ENCODE data around the gene STX2. TPM values are rescaled to one million over a fixed set of nuclear protein-coding genes. Genes with fewer than 3 reads are reported as not detected.

STX2 gene
- total and polyA plus RNA-seq, 2 experiments from 2014 or later, result 16.4 to 35.4 TPM

DNA sequence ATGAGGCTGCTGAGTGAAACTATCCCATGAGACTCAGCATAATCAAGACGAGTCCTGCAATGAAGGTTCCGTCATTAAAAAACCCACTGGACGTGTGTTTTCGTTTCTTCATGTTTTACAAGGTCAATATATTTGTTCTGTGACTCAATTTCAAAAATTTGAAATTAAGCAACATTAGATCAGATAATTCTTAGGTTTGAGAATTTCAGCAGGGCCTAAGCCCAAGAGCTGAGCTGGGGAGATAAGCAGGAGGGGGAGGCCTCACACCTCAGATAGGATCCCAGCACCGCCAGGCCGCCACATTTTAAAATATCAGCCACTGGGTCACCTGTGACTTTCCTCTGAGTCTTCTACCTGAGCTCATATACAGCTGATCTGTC is 13.3 kb downstream of the STX2 start:
- Histone ChIP-seq H3K27me3 (ENCODE audit: insufficient read depth) (no peaks in the 10 kb centered on the region), H2AFZ (no peak overlapping the region), H3K4me3 (no peak overlapping the region), H3K27ac (ENCODE audit: low read depth) (peak overlapping the region; percentile 71), H3K79me2 (replicated peaks; ENCODE audit: insufficient read depth) (peaks cover 6% of the 10 kb centered on the region), H3K4me1 (ENCODE audit: insufficient read depth) (peaks cover 20% of the 10 kb centered on the region), H3K9me2 (ENCODE audit: insufficient read depth) (no peaks in the 10 kb centered on the region), H3K4me2 (no peak overlapping the region), H3K36me3 (ENCODE audit: insufficient read depth) (peaks cover 9% of the 10 kb centered on the region), H3F3A (replicated peaks; ENCODE audit: low read depth) (0 out of 2 replicates have a peak, but pooled peaks cover 11% of the 10 kb centered on the region), H4K20me1 (replicated peaks; ENCODE audit: insufficient read depth) (no peaks in the 10 kb centered on the region)
- Mint-ChIP-seq H3K4me3 (no peak overlapping the region), H3K27me3 (ENCODE audit: insufficient read depth, low read depth, poor library complexity) (peaks cover 9% of the 10 kb centered on the region), H3K9me3 (peaks cover 4% of the 10 kb centered on the region; the same call in 2 of the 3 replicates), H3K4me1 (peaks cover 32% of the 10 kb centered on the region), H3K27ac (peak overlapping the region; percentile 89), H3K36me3 (ENCODE audit: low read depth) (peaks cover 17% of the 10 kb centered on the region)
- no peak for TF ChIP-seq ZNF114 (CRISPR knock-in tag; IDR thresholded peaks at IDR 0.05)
- TF ChIP-seq EZH2 (IDR thresholded peaks at IDR 0.05; ENCODE audit: low read depth, unreplicated experiment), result no peak
- TF ChIP-seq, protein P1, sequence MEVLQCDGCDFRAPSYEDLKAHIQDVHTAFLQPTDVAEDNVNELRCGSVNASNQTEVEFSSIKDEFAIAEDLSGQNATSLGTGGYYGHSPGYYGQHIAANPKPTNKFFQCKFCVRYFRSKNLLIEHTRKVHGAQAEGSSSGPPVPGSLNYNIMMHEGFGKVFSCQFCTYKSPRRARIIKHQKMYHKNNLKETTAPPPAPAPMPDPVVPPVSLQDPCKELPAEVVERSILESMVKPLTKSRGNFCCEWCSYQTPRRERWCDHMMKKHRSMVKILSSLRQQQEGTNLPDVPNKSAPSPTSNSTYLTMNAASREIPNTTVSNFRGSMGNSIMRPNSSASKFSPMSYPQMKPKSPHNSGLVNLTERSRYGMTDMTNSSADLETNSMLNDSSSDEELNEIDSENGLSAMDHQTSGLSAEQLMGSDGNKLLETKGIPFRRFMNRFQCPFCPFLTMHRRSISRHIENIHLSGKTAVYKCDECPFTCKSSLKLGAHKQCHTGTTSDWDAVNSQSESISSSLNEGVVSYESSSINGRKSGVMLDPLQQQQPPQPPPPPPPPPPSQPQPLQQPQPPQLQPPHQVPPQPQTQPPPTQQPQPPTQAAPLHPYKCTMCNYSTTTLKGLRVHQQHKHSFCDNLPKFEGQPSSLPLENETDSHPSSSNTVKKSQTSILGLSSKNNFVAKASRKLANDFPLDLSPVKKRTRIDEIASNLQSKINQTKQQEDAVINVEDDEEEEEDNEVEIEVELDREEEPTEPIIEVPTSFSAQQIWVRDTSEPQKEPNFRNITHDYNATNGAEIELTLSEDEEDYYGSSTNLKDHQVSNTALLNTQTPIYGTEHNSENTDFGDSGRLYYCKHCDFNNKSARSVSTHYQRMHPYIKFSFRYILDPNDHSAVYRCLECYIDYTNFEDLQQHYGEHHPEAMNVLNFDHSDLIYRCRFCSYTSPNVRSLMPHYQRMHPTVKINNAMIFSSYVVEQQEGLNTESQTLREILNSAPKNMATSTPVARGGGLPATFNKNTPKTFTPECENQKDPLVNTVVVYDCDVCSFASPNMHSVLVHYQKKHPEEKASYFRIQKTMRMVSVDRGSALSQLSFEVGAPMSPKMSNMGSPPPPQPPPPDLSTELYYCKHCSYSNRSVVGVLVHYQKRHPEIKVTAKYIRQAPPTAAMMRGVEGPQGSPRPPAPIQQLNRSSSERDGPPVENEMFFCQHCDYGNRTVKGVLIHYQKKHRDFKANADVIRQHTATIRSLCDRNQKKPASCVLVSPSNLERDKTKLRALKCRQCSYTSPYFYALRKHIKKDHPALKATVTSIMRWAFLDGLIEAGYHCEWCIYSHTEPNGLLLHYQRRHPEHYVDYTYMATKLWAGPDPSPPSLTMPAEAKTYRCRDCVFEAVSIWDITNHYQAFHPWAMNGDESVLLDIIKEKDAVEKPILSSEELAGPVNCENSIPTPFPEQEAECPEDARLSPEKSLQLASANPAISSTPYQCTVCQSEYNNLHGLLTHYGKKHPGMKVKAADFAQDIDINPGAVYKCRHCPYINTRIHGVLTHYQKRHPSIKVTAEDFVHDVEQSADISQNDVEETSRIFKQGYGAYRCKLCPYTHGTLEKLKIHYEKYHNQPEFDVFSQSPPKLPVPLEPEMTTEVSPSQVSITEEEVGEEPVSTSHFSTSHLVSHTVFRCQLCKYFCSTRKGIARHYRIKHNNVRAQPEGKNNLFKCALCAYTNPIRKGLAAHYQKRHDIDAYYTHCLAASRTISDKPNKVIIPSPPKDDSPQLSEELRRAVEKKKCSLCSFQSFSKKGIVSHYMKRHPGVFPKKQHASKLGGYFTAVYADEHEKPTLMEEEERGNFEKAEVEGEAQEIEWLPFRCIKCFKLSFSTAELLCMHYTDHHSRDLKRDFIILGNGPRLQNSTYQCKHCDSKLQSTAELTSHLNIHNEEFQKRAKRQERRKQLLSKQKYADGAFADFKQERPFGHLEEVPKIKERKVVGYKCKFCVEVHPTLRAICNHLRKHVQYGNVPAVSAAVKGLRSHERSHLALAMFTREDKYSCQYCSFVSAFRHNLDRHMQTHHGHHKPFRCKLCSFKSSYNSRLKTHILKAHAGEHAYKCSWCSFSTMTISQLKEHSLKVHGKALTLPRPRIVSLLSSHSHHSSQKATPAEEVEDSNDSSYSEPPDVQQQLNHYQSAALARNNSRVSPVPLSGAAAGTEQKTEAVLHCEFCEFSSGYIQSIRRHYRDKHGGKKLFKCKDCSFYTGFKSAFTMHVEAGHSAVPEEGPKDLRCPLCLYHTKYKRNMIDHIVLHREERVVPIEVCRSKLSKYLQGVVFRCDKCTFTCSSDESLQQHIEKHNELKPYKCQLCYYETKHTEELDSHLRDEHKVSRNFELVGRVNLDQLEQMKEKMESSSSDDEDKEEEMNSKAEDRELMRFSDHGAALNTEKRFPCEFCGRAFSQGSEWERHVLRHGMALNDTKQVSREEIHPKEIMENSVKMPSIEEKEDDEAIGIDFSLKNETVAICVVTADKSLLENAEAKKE (CRISPR knock-in tag; IDR thresholded peaks at IDR 0.05), result no peak
- TF ChIP-seq, protein P2, sequence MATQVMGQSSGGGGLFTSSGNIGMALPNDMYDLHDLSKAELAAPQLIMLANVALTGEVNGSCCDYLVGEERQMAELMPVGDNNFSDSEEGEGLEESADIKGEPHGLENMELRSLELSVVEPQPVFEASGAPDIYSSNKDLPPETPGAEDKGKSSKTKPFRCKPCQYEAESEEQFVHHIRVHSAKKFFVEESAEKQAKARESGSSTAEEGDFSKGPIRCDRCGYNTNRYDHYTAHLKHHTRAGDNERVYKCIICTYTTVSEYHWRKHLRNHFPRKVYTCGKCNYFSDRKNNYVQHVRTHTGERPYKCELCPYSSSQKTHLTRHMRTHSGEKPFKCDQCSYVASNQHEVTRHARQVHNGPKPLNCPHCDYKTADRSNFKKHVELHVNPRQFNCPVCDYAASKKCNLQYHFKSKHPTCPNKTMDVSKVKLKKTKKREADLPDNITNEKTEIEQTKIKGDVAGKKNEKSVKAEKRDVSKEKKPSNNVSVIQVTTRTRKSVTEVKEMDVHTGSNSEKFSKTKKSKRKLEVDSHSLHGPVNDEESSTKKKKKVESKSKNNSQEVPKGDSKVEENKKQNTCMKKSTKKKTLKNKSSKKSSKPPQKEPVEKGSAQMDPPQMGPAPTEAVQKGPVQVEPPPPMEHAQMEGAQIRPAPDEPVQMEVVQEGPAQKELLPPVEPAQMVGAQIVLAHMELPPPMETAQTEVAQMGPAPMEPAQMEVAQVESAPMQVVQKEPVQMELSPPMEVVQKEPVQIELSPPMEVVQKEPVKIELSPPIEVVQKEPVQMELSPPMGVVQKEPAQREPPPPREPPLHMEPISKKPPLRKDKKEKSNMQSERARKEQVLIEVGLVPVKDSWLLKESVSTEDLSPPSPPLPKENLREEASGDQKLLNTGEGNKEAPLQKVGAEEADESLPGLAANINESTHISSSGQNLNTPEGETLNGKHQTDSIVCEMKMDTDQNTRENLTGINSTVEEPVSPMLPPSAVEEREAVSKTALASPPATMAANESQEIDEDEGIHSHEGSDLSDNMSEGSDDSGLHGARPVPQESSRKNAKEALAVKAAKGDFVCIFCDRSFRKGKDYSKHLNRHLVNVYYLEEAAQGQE (IDR thresholded peaks at IDR 0.05; ENCODE audit: unreplicated experiment), result no peak
- TF ChIP-seq CREB1 (CRISPR knock-in tag; IDR thresholded peaks at IDR 0.05; ENCODE audit: low read depth), result no peak
- no peak for TF ChIP-seq NANOG (IDR thresholded peaks at IDR 0.05; ENCODE audit: borderline replicate concordance)
- TF ChIP-seq POLR2AphosphoS5 (IDR thresholded peaks at IDR 0.05; ENCODE audit: low read depth), result no peak
- TF ChIP-seq JUNB (IDR thresholded peaks at IDR 0.05; ENCODE audit: unreplicated experiment), result no peak
- TF ChIP-seq, protein P3, sequence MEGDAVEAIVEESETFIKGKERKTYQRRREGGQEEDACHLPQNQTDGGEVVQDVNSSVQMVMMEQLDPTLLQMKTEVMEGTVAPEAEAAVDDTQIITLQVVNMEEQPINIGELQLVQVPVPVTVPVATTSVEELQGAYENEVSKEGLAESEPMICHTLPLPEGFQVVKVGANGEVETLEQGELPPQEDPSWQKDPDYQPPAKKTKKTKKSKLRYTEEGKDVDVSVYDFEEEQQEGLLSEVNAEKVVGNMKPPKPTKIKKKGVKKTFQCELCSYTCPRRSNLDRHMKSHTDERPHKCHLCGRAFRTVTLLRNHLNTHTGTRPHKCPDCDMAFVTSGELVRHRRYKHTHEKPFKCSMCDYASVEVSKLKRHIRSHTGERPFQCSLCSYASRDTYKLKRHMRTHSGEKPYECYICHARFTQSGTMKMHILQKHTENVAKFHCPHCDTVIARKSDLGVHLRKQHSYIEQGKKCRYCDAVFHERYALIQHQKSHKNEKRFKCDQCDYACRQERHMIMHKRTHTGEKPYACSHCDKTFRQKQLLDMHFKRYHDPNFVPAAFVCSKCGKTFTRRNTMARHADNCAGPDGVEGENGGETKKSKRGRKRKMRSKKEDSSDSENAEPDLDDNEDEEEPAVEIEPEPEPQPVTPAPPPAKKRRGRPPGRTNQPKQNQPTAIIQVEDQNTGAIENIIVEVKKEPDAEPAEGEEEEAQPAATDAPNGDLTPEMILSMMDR (conservative IDR thresholded peaks at IDR 0.05; ENCODE audit: low read depth in 2 of 2), result no peak
- TF ChIP-seq ZNF331 (CRISPR knock-in tag; IDR thresholded peaks at IDR 0.05; ENCODE audit: low read depth), result no peak
- TF ChIP-seq STAT1 (IDR thresholded peaks at IDR 0.05; ENCODE audit: unreplicated experiment), result no peak
- TF ChIP-seq, protein P4, sequence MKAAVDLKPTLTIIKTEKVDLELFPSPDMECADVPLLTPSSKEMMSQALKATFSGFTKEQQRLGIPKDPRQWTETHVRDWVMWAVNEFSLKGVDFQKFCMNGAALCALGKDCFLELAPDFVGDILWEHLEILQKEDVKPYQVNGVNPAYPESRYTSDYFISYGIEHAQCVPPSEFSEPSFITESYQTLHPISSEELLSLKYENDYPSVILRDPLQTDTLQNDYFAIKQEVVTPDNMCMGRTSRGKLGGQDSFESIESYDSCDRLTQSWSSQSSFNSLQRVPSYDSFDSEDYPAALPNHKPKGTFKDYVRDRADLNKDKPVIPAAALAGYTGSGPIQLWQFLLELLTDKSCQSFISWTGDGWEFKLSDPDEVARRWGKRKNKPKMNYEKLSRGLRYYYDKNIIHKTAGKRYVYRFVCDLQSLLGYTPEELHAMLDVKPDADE (IDR thresholded peaks at IDR 0.05), result no peak
- TF ChIP-seq EZH2phosphoT487 (IDR thresholded peaks at IDR 0.05; ENCODE audit: unreplicated experiment), result no peak
- ATAC-seq (no peak), DNase-seq (ENCODE audit: low spot score) (no peak)

Data from GM23338 (cell line).